ENCODE results near the gene UIMC1. TPM values are rescaled to one million over a fixed set of nuclear protein-coding genes. Genes with fewer than 3 reads are reported as not detected.

Gene UIMC1
- total and polyA plus RNA-seq, 2 of the 13 experiments (the other 11 are each of a cell fraction or from before 2014, with no cell fraction given) = 18.9 to 32.7 TPM

- TF ChIP-seq ZFP91 (CRISPR knock-in tag; IDR thresholded peaks at IDR 0.05; ENCODE audit: borderline replicate concordance) (peak; percentile 79), SNAPC5 (CRISPR knock-in tag; IDR thresholded peaks at IDR 0.05; ENCODE audit: borderline replicate concordance) (0 out of 2 replicates have a peak, but pooled peaks have one; percentile 1), ZNF75D (CRISPR knock-in tag; IDR thresholded peaks at IDR 0.05; ENCODE audit: borderline replicate concordance) (no peak), KLF6 (CRISPR knock-in tag; IDR thresholded peaks at IDR 0.05) (peak; percentile 75), EP300 (IDR thresholded peaks at IDR 0.05; ENCODE audit: low read depth in 2 of 2, low read length in 2 of 2) (no peak), EP300 (CRISPR knock-in tag; IDR thresholded peaks at IDR 0.05; ENCODE audit: borderline replicate concordance) (no peak), RELA (CRISPR knock-in tag; IDR thresholded peaks at IDR 0.05) (peak; percentile 6; the same call in 1 of the 2 replicates), FOXK1 (CRISPR knock-in tag; IDR thresholded peaks at IDR 0.05; ENCODE audit: borderline replicate concordance, low read depth) (no peak; the same call in 1 of the 2 replicates), MAFK (conservative IDR thresholded peaks at IDR 0.05 in 1 of 2, IDR thresholded peaks at IDR 0.05 in 1 of 2; ENCODE audit: low read length in 2 of 2) (no peak), GTF3A (CRISPR knock-in tag; conservative IDR thresholded peaks at IDR 0.05) (no peak), ZNF205 (CRISPR knock-in tag; IDR thresholded peaks at IDR 0.05) (peak; percentile 61; the same call in 1 of the 2 replicates), ZNF83 (CRISPR knock-in tag; IDR thresholded peaks at IDR 0.05; ENCODE audit: borderline replicate concordance) (no peak; the same call in 1 of the 2 replicates), HOXA9 (CRISPR knock-in tag; IDR thresholded peaks at IDR 0.05; ENCODE audit: borderline replicate concordance) (peak; percentile 85; the same call in 1 of the 2 replicates), RFX5 (IDR thresholded peaks at IDR 0.05; ENCODE audit: low read depth, low read length) (no peak), NR3C1 (CRISPR knock-in tag; IDR thresholded peaks at IDR 0.05) (no peak), HMGA1 (CRISPR knock-in tag; conservative IDR thresholded peaks at IDR 0.05) (no peak), ZNF746 (CRISPR knock-in tag; IDR thresholded peaks at IDR 0.05) (no peak), MTA1 (CRISPR knock-in tag; IDR thresholded peaks at IDR 0.05; ENCODE audit: borderline replicate concordance) (peak; percentile 47; the same call in 1 of the 2 replicates)
- TF ChIP-seq, protein P1, sequence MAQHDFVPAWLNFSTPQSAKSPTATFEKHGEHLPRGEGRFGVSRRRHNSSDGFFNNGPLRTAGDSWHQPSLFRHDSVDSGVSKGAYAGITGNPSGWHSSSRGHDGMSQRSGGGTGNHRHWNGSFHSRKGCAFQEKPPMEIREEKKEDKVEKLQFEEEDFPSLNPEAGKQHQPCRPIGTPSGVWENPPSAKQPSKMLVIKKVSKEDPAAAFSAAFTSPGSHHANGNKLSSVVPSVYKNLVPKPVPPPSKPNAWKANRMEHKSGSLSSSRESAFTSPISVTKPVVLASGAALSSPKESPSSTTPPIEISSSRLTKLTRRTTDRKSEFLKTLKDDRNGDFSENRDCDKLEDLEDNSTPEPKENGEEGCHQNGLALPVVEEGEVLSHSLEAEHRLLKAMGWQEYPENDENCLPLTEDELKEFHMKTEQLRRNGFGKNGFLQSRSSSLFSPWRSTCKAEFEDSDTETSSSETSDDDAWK (CRISPR knock-in tag; IDR thresholded peaks at IDR 0.05) = no peak
- TF ChIP-seq, protein P2, sequence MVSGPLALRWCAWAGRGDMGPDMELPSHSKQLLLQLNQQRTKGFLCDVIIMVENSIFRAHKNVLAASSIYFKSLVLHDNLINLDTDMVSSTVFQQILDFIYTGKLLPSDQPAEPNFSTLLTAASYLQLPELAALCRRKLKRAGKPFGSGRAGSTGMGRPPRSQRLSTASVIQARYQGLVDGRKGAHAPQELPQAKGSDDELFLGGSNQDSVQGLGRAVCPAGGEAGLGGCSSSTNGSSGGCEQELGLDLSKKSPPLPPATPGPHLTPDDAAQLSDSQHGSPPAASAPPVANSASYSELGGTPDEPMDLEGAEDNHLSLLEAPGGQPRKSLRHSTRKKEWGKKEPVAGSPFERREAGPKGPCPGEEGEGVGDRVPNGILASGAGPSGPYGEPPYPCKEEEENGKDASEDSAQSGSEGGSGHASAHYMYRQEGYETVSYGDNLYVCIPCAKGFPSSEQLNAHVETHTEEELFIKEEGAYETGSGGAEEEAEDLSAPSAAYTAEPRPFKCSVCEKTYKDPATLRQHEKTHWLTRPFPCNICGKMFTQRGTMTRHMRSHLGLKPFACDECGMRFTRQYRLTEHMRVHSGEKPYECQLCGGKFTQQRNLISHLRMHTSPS (CRISPR knock-in tag; IDR thresholded peaks at IDR 0.05; ENCODE audit: low read depth) = no peak
- TF ChIP-seq, protein P3, sequence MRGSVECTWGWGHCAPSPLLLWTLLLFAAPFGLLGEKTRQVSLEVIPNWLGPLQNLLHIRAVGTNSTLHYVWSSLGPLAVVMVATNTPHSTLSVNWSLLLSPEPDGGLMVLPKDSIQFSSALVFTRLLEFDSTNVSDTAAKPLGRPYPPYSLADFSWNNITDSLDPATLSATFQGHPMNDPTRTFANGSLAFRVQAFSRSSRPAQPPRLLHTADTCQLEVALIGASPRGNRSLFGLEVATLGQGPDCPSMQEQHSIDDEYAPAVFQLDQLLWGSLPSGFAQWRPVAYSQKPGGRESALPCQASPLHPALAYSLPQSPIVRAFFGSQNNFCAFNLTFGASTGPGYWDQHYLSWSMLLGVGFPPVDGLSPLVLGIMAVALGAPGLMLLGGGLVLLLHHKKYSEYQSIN (CRISPR knock-in tag; IDR thresholded peaks at IDR 0.05; ENCODE audit: borderline replicate concordance) = no peak
Observed at GRCh38 chr5:177006265-177006972, at the start of gene UIMC1 (continued).
